ENCODE data around the gene C16orf54.

GRCh38 chr16:29777576-29778350 is 32.0 kb upstream of the C16orf54 start, which contains the start of gene ZG16:
- TF ChIP-seq MAFK (IDR thresholded peaks at IDR 0.05; ENCODE audit: low read depth, low read length) (no peak), RFX5 (IDR thresholded peaks at IDR 0.05; ENCODE audit: low read depth, low read length) (no peak), CHD1 (IDR thresholded peaks at IDR 0.05; ENCODE audit: low read depth, low read length) (no peak), POLR2A (IDR thresholded peaks at IDR 0.05; ENCODE audit: low read depth, low read length) (no peak), NFE2L2 (IDR thresholded peaks at IDR 0.05; ENCODE audit: low read depth, low read length) (no peak), RCOR1 (IDR thresholded peaks at IDR 0.05; ENCODE audit: insufficient replicate concordance, low read length) (no peak), USF2 (IDR thresholded peaks at IDR 0.05; ENCODE audit: low read depth, low read length) (no peak), SMC3 (IDR thresholded peaks at IDR 0.05; ENCODE audit: low read depth, low read length) (no peak), RAD21 (IDR thresholded peaks at IDR 0.05; ENCODE audit: low read length) (no peak), MAZ (IDR thresholded peaks at IDR 0.05; ENCODE audit: borderline replicate concordance, low read depth, low read length) (no peak), CEBPB (IDR thresholded peaks at IDR 0.05; ENCODE audit: low read depth, low read length) (no peak), BHLHE40 (IDR thresholded peaks at IDR 0.05; ENCODE audit: low read depth, low read length) (no peak)
- TF ChIP-seq, protein P1, sequence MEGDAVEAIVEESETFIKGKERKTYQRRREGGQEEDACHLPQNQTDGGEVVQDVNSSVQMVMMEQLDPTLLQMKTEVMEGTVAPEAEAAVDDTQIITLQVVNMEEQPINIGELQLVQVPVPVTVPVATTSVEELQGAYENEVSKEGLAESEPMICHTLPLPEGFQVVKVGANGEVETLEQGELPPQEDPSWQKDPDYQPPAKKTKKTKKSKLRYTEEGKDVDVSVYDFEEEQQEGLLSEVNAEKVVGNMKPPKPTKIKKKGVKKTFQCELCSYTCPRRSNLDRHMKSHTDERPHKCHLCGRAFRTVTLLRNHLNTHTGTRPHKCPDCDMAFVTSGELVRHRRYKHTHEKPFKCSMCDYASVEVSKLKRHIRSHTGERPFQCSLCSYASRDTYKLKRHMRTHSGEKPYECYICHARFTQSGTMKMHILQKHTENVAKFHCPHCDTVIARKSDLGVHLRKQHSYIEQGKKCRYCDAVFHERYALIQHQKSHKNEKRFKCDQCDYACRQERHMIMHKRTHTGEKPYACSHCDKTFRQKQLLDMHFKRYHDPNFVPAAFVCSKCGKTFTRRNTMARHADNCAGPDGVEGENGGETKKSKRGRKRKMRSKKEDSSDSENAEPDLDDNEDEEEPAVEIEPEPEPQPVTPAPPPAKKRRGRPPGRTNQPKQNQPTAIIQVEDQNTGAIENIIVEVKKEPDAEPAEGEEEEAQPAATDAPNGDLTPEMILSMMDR (conservative IDR thresholded peaks at IDR 0.05; ENCODE audit: low read depth, low read length) = no peak

Measured in IMR-90 (cell line).